A549 treated with GW870086 at 1 μM for 4 hours (cell line): Measurements from ENCODE around the gene NUDT6. TPM values are rescaled to one million over a fixed set of nuclear protein-coding genes. Genes with fewer than 3 reads are reported as not detected.

Experiments
- total RNA-seq: library from RNA; stranded (reverse); fragments of 200-300 nt; extraction: Qiagen RNA extraction; gene quantifications from 5 replicates; pipeline ENCODE4 v1.2.3, GENCODE V29; 2022; ENCODE audit warnings: low read depth

NUDT6 gene, protein sequence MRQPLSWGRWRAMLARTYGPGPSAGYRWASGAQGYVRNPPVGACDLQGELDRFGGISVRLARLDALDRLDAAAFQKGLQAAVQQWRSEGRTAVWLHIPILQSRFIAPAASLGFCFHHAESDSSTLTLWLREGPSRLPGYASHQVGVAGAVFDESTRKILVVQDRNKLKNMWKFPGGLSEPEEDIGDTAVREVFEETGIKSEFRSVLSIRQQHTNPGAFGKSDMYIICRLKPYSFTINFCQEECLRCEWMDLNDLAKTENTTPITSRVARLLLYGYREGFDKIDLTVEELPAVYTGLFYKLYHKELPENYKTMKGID
- 6.5 to 7.8 TPM (median 7.3 TPM) in 5 replicates for total RNA-seq

GRCh38 chr4:122921971-122922876 is at the start of gene NUDT6:
Gene NUDT6 (minus strand): TSS chr4:122922597. CDS start chr4:122922572, 25 bp downstream.

Other genes starting within 250 kb of the NUDT6 start
- gene BBS12, start 189.9 kb downstream of the NUDT6 start, total RNA-seq = 2.3 to 3.4 TPM (median 2.8 TPM) in 5 replicates
- 30.0 to 59.3 TPM (median 51.7 TPM) in 5 replicates for gene FGF2, start 95.8 kb downstream of the NUDT6 start, total RNA-seq